ENCODE results near the gene SFXN5. TPM values are rescaled to one million over a fixed set of nuclear protein-coding genes. Genes with fewer than 3 reads are reported as not detected.
"Not testable (repeated sequence)": the region's sequence is repeated elsewhere in the genome, so short reads cannot be mapped to it uniquely, and the experiment has no call there.

The SFXN5 gene
- total RNA-seq, 1 donor from 2014 or later, result 14.9 TPM

DNA sequence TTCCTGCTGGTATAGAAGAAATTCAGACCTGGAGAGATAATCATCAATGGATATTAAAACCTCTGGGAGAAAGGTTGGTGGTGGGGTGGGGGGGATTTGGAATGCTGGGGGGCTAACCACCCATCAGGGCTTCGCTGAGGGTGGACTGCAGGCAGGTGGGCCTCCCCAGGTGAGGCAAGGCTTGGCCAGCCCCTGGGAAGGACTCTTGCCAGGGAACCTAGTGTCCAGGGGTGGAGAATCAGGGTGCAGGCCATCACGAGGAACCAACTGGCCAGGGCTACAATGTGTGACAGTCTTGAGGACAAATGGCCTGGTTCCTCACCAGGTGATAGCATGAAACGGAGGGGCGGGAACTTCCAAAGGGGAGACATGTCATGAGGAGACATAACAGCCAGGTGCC, 29.4 kb upstream of the SFXN5 start:
- H3K9me3 ChIP-seq (ENCODE audit: insufficient read depth, low read depth, low read length), result no peaks in the 10 kb centered on the region
- no peak overlapping the region for H2AFZ ChIP-seq (ENCODE audit: low read depth, low read length)
- H3K4me1 ChIP-seq (ENCODE audit: insufficient read depth, low read length), result peaks cover 26% of the 10 kb centered on the region
- Mint-ChIP-seq H3K9me3 (ENCODE audit: unreplicated experiment) (no peaks in the 10 kb centered on the region), H3K36me3 (ENCODE audit: low read depth, unreplicated experiment) (peaks cover 10% of the 10 kb centered on the region), H3K27me3 (ENCODE audit: low read depth, unreplicated experiment) (no peaks in the 10 kb centered on the region), H3K27ac (ENCODE audit: unreplicated experiment) (no peak overlapping the region), H3K4me3 (ENCODE audit: unreplicated experiment) (no peak overlapping the region), H3K4me1 (ENCODE audit: low read depth, unreplicated experiment) (peaks cover 25% of the 10 kb centered on the region)
- no peak overlapping the region for H3K4me3 ChIP-seq (ENCODE audit: insufficient read depth, low read depth, low read length)
- peaks cover 90% of the 10 kb centered on the region for H3K79me2 ChIP-seq (ENCODE audit: insufficient read depth, low read length)
- H3K27ac ChIP-seq (ENCODE audit: low read depth, low read length), result no peak overlapping the region
- DNase-seq (ENCODE audit: low read depth) (no peak), FAIRE-seq (no peak)
- H3K9ac ChIP-seq (ENCODE audit: low read length), result no peak overlapping the region
- H3K27me3 ChIP-seq (ENCODE audit: insufficient read depth, low read length), result no peaks in the 10 kb centered on the region
- H3K36me3 ChIP-seq (ENCODE audit: insufficient read depth, low read length), result no peaks in the 10 kb centered on the region
- TF ChIP-seq, protein P1, sequence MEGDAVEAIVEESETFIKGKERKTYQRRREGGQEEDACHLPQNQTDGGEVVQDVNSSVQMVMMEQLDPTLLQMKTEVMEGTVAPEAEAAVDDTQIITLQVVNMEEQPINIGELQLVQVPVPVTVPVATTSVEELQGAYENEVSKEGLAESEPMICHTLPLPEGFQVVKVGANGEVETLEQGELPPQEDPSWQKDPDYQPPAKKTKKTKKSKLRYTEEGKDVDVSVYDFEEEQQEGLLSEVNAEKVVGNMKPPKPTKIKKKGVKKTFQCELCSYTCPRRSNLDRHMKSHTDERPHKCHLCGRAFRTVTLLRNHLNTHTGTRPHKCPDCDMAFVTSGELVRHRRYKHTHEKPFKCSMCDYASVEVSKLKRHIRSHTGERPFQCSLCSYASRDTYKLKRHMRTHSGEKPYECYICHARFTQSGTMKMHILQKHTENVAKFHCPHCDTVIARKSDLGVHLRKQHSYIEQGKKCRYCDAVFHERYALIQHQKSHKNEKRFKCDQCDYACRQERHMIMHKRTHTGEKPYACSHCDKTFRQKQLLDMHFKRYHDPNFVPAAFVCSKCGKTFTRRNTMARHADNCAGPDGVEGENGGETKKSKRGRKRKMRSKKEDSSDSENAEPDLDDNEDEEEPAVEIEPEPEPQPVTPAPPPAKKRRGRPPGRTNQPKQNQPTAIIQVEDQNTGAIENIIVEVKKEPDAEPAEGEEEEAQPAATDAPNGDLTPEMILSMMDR (IDR thresholded peaks at IDR 0.05; ENCODE audit: insufficient read depth, low read depth, low read length), result no peak
- TF ChIP-seq EZH2 (IDR thresholded peaks at IDR 0.05; ENCODE audit: insufficient read depth, low read length), result no peak
- H4K20me1 ChIP-seq (ENCODE audit: insufficient read depth, low read length), result peaks cover 94% of the 10 kb centered on the region
- no peak overlapping the region for H3K4me2 ChIP-seq (ENCODE audit: low read length)

DNA sequence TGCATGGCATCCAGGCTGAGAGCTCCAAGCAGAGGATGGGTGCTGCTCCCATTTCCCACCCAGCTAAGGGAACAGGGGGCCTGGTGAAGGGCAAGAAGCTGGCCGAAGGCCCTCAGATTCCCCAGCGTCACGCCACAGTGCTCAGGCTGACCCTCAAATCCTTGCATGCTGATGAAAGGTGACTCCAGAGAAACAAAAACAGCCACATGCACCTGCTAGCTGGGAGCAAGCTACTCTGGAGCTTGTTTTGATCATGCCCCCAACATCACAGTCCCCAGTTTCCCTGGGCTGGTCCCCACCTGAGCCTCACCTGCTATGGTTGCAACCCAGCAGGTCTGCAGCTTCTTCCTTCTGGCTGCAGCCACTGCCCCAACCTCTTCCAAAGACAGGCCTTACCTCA, 28.0 kb upstream of the SFXN5 start:
- TF ChIP-seq EZH2 (IDR thresholded peaks at IDR 0.05; ENCODE audit: insufficient read depth, low read length), result no peak
- TF ChIP-seq, protein P1 (IDR thresholded peaks at IDR 0.05; ENCODE audit: insufficient read depth, low read depth, low read length), result no peak
- no peaks in the 10 kb centered on the region for H3K9me3 Mint-ChIP-seq (ENCODE audit: unreplicated experiment)
- Histone ChIP-seq H3K4me2 (ENCODE audit: low read length) (no peak overlapping the region), H3K4me1 (ENCODE audit: insufficient read depth, low read length) (peaks cover 22% of the 10 kb centered on the region), H3K36me3 (ENCODE audit: insufficient read depth, low read length) (no peaks in the 10 kb centered on the region), H3K9ac (ENCODE audit: low read length) (no peak overlapping the region), H3K27me3 (ENCODE audit: insufficient read depth, low read length) (no peaks in the 10 kb centered on the region), H3K79me2 (ENCODE audit: insufficient read depth, low read length) (peaks cover 91% of the 10 kb centered on the region), H3K9me3 (ENCODE audit: insufficient read depth, low read depth, low read length) (no peaks in the 10 kb centered on the region), H3K27ac (ENCODE audit: low read depth, low read length) (no peak overlapping the region), H4K20me1 (ENCODE audit: insufficient read depth, low read length) (peaks cover 94% of the 10 kb centered on the region), H3K4me3 (ENCODE audit: insufficient read depth, low read depth, low read length) (no peak overlapping the region), H2AFZ (ENCODE audit: low read depth, low read length) (no peak overlapping the region)
- no peaks in the 10 kb centered on the region for H3K27me3 Mint-ChIP-seq (ENCODE audit: low read depth, unreplicated experiment)
- H3K4me3 Mint-ChIP-seq (ENCODE audit: unreplicated experiment), result no peak overlapping the region
- DNase-seq (ENCODE audit: low read depth) (no peak), FAIRE-seq (no peak)
- H3K36me3 Mint-ChIP-seq (ENCODE audit: low read depth, unreplicated experiment), result peaks cover 6% of the 10 kb centered on the region
- H3K4me1 Mint-ChIP-seq (ENCODE audit: low read depth, unreplicated experiment), result peaks cover 25% of the 10 kb centered on the region
- H3K27ac Mint-ChIP-seq (ENCODE audit: unreplicated experiment), result no peak overlapping the region

DNA sequence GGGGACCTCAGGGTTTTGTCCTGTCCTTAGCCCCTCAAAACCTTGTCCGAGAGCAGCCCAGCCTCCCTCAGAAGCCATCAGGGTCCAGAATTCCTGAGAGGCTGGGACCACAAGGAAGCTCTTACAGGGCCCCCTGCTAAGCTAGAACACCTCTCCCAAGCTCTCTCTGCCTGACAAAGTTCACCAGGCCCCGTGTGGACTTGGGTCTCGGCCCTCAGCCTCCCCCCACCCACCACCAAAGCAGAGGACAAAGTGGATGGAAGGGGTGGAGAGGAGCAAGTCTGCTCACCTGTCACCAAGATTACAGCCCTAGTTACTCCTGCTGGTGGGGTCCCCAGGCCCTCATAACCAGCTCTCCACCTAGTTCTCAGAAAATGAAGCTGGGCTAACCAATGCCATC, 24.4 kb upstream of the SFXN5 start:
- Histone ChIP-seq H3K79me2 (ENCODE audit: insufficient read depth, low read length) (peaks cover 92% of the 10 kb centered on the region), H3K9me3 (ENCODE audit: insufficient read depth, low read depth, low read length) (no peaks in the 10 kb centered on the region), H3K4me1 (ENCODE audit: insufficient read depth, low read length) (peaks cover 6% of the 10 kb centered on the region), H3K9ac (ENCODE audit: low read length) (no peak overlapping the region), H3K36me3 (ENCODE audit: insufficient read depth, low read length) (no peaks in the 10 kb centered on the region), H3K4me2 (ENCODE audit: low read length) (no peak overlapping the region), H3K27me3 (ENCODE audit: insufficient read depth, low read length) (no peaks in the 10 kb centered on the region), H4K20me1 (ENCODE audit: insufficient read depth, low read length) (peaks cover 91% of the 10 kb centered on the region), H3K4me3 (ENCODE audit: insufficient read depth, low read depth, low read length) (no peak overlapping the region), H2AFZ (ENCODE audit: low read depth, low read length) (no peak overlapping the region), H3K27ac (ENCODE audit: low read depth, low read length) (no peak overlapping the region)
- DNase-seq (ENCODE audit: low read depth), result no peak
- no peak overlapping the region for H3K27ac Mint-ChIP-seq (ENCODE audit: unreplicated experiment)
- no peaks in the 10 kb centered on the region for H3K27me3 Mint-ChIP-seq (ENCODE audit: low read depth, unreplicated experiment)
- H3K9me3 Mint-ChIP-seq (ENCODE audit: unreplicated experiment), result no peaks in the 10 kb centered on the region
- no peak for FAIRE-seq
- TF ChIP-seq, protein P1 (IDR thresholded peaks at IDR 0.05; ENCODE audit: insufficient read depth, low read depth, low read length), result no peak
- no peak for TF ChIP-seq EZH2 (IDR thresholded peaks at IDR 0.05; ENCODE audit: insufficient read depth, low read length)
- peaks cover 9% of the 10 kb centered on the region for H3K36me3 Mint-ChIP-seq (ENCODE audit: low read depth, unreplicated experiment)
- no peak overlapping the region for H3K4me3 Mint-ChIP-seq (ENCODE audit: unreplicated experiment)
- H3K4me1 Mint-ChIP-seq (ENCODE audit: low read depth, unreplicated experiment), result peaks cover 25% of the 10 kb centered on the region

GRCh38 chr2:73093601-73094218, 22.2 kb upstream of the SFXN5 start:
- H3K4me3 ChIP-seq (ENCODE audit: insufficient read depth, low read depth, low read length); H3K4me3 Mint-ChIP-seq (ENCODE audit: unreplicated experiment); H3K36me3 ChIP-seq (ENCODE audit: insufficient read depth, low read length); H3K9ac ChIP-seq (ENCODE audit: low read length); H3K4me2 ChIP-seq (ENCODE audit: low read length); H3K27ac ChIP-seq (ENCODE audit: low read depth, low read length); H2AFZ ChIP-seq (ENCODE audit: low read depth, low read length); H3K27ac Mint-ChIP-seq (ENCODE audit: unreplicated experiment); H3K27me3 Mint-ChIP-seq (ENCODE audit: low read depth, unreplicated experiment); H3K9me3 ChIP-seq (ENCODE audit: insufficient read depth, low read depth, low read length); DNase-seq (ENCODE audit: low read depth); H3K9me3 Mint-ChIP-seq (ENCODE audit: unreplicated experiment); H3K27me3 ChIP-seq (ENCODE audit: insufficient read depth, low read length); FAIRE-seq: not testable (repeated sequence)
- peaks cover 94% of the 10 kb centered on the region for H3K79me2 ChIP-seq (ENCODE audit: insufficient read depth, low read length)
- H3K36me3 Mint-ChIP-seq (ENCODE audit: low read depth, unreplicated experiment), result peaks cover 12% of the 10 kb centered on the region
- H3K4me1 Mint-ChIP-seq (ENCODE audit: low read depth, unreplicated experiment), result peaks cover 43% of the 10 kb centered on the region
- peaks cover 28% of the 10 kb centered on the region for H3K4me1 ChIP-seq (ENCODE audit: insufficient read depth, low read length)
- H4K20me1 ChIP-seq (ENCODE audit: insufficient read depth, low read length), result peaks cover 86% of the 10 kb centered on the region
